Activated CD8-positive, alpha-beta memory T cell treated with anti-CD3 and anti-CD28 coated beads for 48 hours (primary cell): Measurements from ENCODE around the gene SNTG2.
"Not testable (repeated sequence)": the region's sequence is repeated elsewhere in the genome, so short reads cannot be mapped to it uniquely, and the experiment has no call there.

Experiments
- DNase-seq, 3 experiments: peaks; one replicate each; pipeline ENCODE4 v3.0.0-alpha.2; 2020; ENCODE audit warnings: low read depth in 2 of 3, low spot score in 2 of 3

SNTG2 gene

GRCh38 chr2:1405124-1405523 is 454.5 kb downstream of the SNTG2 start:
- no peak for DNase-seq

- DNase-seq = no peak
Observed at GRCh38 chr2:1405967-1406366, 455.3 kb downstream of the SNTG2 start.

- DNase-seq = no peak
Observed at GRCh38 chr2:1406434-1406833, 455.8 kb downstream of the SNTG2 start.

GRCh38 chr2:1407950-1408675 is 457.5 kb downstream of the SNTG2 start:
- DNase-seq = no peak

- DNase-seq = no peak
Observed at GRCh38 chr2:1413156-1413710, 462.6 kb downstream of the SNTG2 start, which contains the start of gene TPO. TSS of gene TPO (plus strand) at chr2:1413463. CDS start at chr2:1414409, 946 bp downstream.

- DNase-seq = no peak
Observed at GRCh38 chr2:1414121-1414520, 463.5 kb downstream of the SNTG2 start.

GRCh38 chr2:1414901-1415300 is 464.3 kb downstream of the SNTG2 start:
- DNase-seq = not testable (repeated sequence)

GRCh38 chr2:1415501-1415900 is 464.9 kb downstream of the SNTG2 start:
- no peak for DNase-seq
